Astrocyte (in vitro differentiated cells and primary cell): ENCODE results near the gene SHBG. TPM values are rescaled to one million over a fixed set of nuclear protein-coding genes. Genes with fewer than 3 reads are reported as not detected.
"Not testable (repeated sequence)": the region's sequence is repeated elsewhere in the genome, so short reads cannot be mapped to it uniquely, and the experiment has no call there.

Source experiments
- DNase-seq: peaks from one replicate; pipeline ENCODE4 v3.0.0-alpha.2; 2010; ENCODE audit warnings: low read depth
- FAIRE-seq: peaks from 2 replicates; lab custom pipeline; 2011; peaks lifted over from hg19 to GRCh38; lab: Jason Lieb, UNC
- H2AFZ ChIP-seq: 2 replicates; pipeline ENCODE4 v1.6.0; 2012; ENCODE audit warnings: low read depth, low read length, inconsistent platforms
- H3K27ac ChIP-seq: 2 replicates; pipeline ENCODE4 v1.5.1; 2011; ENCODE audit warnings: low read depth, low read length, inconsistent platforms
- H3K27me3 ChIP-seq: 2 replicates; pipeline ENCODE4 v1.6.0; 2011; ENCODE audit warnings: low read length, inconsistent platforms; ENCODE audit not compliant: insufficient read depth
- H3K36me3 ChIP-seq: 2 replicates; pipeline ENCODE4 v1.5.1; 2011; ENCODE audit warnings: low read length, inconsistent platforms; ENCODE audit not compliant: insufficient read depth
- H3K4me1 ChIP-seq: 2 replicates; pipeline ENCODE4 v1.5.1; 2011; ENCODE audit warnings: low read length, inconsistent platforms; ENCODE audit not compliant: insufficient read depth
- H3K4me2 ChIP-seq: 2 replicates; pipeline ENCODE4 v1.6.0; 2012; ENCODE audit warnings: low read length, inconsistent platforms
- H3K4me3 ChIP-seq: 2 replicates; pipeline ENCODE4 v1.5.1; 2011; ENCODE audit warnings: low read depth, mild to moderate bottlenecking, low read length, inconsistent platforms; ENCODE audit not compliant: insufficient read depth
- H3K79me2 ChIP-seq: 2 replicates; pipeline ENCODE4 v1.6.0; 2012; ENCODE audit warnings: mild to moderate bottlenecking, low read length, inconsistent platforms; ENCODE audit not compliant: insufficient read depth
- H3K9ac ChIP-seq: 2 replicates; pipeline ENCODE4 v1.6.0; 2012; ENCODE audit warnings: mild to moderate bottlenecking, low read length, inconsistent platforms
- H3K9me3 ChIP-seq: 2 replicates; pipeline ENCODE4 v1.5.1; 2012; ENCODE audit warnings: low read depth, mild to moderate bottlenecking, low read length, inconsistent platforms; ENCODE audit not compliant: insufficient read depth
- H4K20me1 ChIP-seq: 2 replicates; pipeline ENCODE4 v1.6.0; 2012; ENCODE audit warnings: low read length, inconsistent platforms; ENCODE audit not compliant: insufficient read depth
- H3K27ac Mint-ChIP-seq: one replicate; pipeline ENCODE4 v1.8.0; 2021; ENCODE audit warnings: mild to moderate bottlenecking, mixed read lengths; ENCODE audit not compliant: unreplicated experiment
- H3K27me3 Mint-ChIP-seq: one replicate; pipeline ENCODE4 v1.8.0; 2021; ENCODE audit warnings: low read depth, mixed read lengths; ENCODE audit not compliant: unreplicated experiment
- H3K36me3 Mint-ChIP-seq: one replicate; pipeline ENCODE4 v1.8.0; 2021; ENCODE audit warnings: low read depth, mixed read lengths; ENCODE audit not compliant: unreplicated experiment
- H3K4me1 Mint-ChIP-seq: one replicate; pipeline ENCODE4 v1.8.0; 2021; ENCODE audit warnings: low read depth, mixed read lengths; ENCODE audit not compliant: unreplicated experiment
- H3K4me3 Mint-ChIP-seq: one replicate; pipeline ENCODE4 v1.8.0; 2021; ENCODE audit warnings: mild to moderate bottlenecking, moderate library complexity, mixed read lengths; ENCODE audit not compliant: unreplicated experiment
- H3K9me3 Mint-ChIP-seq: one replicate; pipeline ENCODE4 v1.8.0; 2021; ENCODE audit warnings: mild to moderate bottlenecking, mixed read lengths; ENCODE audit not compliant: unreplicated experiment
- CTCF ChIP-seq: IDR thresholded peaks from 2 replicates; pipeline ENCODE4 v1.5.1; 2011; ENCODE audit warnings: low read depth, mild to moderate bottlenecking, inconsistent platforms, low read length, moderate library complexity; ENCODE audit not compliant: insufficient read depth
- EZH2 ChIP-seq: IDR thresholded peaks from 2 replicates; pipeline ENCODE4 v1.6.1; 2012; ENCODE audit warnings: mild to moderate bottlenecking, low read length, inconsistent platforms; ENCODE audit not compliant: insufficient read depth
- total RNA-seq: library from RNA; stranded (reverse); gene quantifications from 2 replicates; pipeline ENCODE4 v1.2.1, GENCODE V29; 2021

Gene SHBG
- total RNA-seq, 1 donor from 2014 or later = 0.79 TPM

- peaks cover 44% of the 10 kb centered on the region for H3K36me3 ChIP-seq
- FAIRE-seq (no peak), DNase-seq (no peak)
- no peak overlapping the region for H3K27ac ChIP-seq
- H3K27ac Mint-ChIP-seq = peak overlapping the region; percentile 20
- TF ChIP-seq CTCF (no peak), EZH2 (no peak)
- H3K9me3 ChIP-seq = no peaks in the 10 kb centered on the region
- peaks cover 44% of the 10 kb centered on the region for H4K20me1 ChIP-seq
- peak overlapping the region; percentile 54 for H3K4me3 Mint-ChIP-seq
- peaks cover 20% of the 10 kb centered on the region for H3K79me2 ChIP-seq
- no peaks in the 10 kb centered on the region for H3K27me3 ChIP-seq
- H3K4me2 ChIP-seq = no peak overlapping the region
- no peaks in the 10 kb centered on the region for H3K9me3 Mint-ChIP-seq
- H2AFZ ChIP-seq = no peak overlapping the region
- H3K4me1 Mint-ChIP-seq = peaks cover 27% of the 10 kb centered on the region
- H3K9ac ChIP-seq = no peak overlapping the region
- no peaks in the 10 kb centered on the region for H3K27me3 Mint-ChIP-seq
- peaks cover 38% of the 10 kb centered on the region for H3K4me1 ChIP-seq
- peaks cover 30% of the 10 kb centered on the region for H3K36me3 Mint-ChIP-seq
- H3K4me3 ChIP-seq = no peak overlapping the region
Measured at GRCh38 chr17:7592422-7593021, 37.4 kb upstream of the SHBG start.

DNA sequence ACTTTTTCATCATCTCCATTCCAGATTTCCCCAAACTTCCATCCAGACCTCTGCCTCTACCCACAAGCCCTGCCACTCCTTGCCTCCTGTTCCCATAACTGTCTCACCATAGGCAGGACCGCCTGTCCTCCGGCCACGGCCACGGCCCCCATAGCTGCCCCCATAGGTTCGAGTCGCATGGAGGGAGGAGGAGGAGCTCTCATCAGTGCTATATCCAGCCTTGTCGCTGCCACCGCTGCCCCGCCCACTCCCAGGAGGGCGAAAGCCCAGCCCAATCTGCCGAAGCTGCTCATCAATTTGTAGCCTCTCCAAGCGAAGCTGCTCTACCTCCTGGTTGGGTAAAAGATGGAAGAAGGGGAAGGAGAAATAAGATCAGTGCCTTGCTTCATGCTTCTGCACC lies 36.6 kb upstream of the SHBG start:
- Histone ChIP-seq H2AFZ (no peak overlapping the region), H3K4me1 (peaks cover 30% of the 10 kb centered on the region), H3K9ac (no peak overlapping the region), H3K27me3 (no peaks in the 10 kb centered on the region), H3K9me3 (no peaks in the 10 kb centered on the region), H3K4me3 (no peak overlapping the region), H4K20me1 (peaks cover 37% of the 10 kb centered on the region), H3K27ac (no peak overlapping the region), H3K79me2 (peaks cover 19% of the 10 kb centered on the region), H3K36me3 (peaks cover 44% of the 10 kb centered on the region), H3K4me2 (no peak overlapping the region)
- H3K9me3 Mint-ChIP-seq = no peaks in the 10 kb centered on the region
- DNase-seq = no peak
- no peaks in the 10 kb centered on the region for H3K27me3 Mint-ChIP-seq
- TF ChIP-seq CTCF (no peak), EZH2 (no peak)
- H3K4me3 Mint-ChIP-seq = no peak overlapping the region
- peak overlapping the region; percentile 87 for H3K27ac Mint-ChIP-seq
- peaks cover 30% of the 10 kb centered on the region for H3K36me3 Mint-ChIP-seq
- H3K4me1 Mint-ChIP-seq = peaks cover 19% of the 10 kb centered on the region
- no peak for FAIRE-seq

GRCh38 chr17:7597561-7597960 lies 32.4 kb upstream of the SHBG start:
- FAIRE-seq = peak; percentile 37

More at GRCh38 chr17:7597561-7597960, 32.4 kb upstream of the SHBG start:
- H2AFZ ChIP-seq, H3K27me3 ChIP-seq, H3K4me3 Mint-ChIP-seq, H3K27ac ChIP-seq, H3K4me1 Mint-ChIP-seq, H3K27me3 Mint-ChIP-seq, H3K79me2 ChIP-seq, H3K4me3 ChIP-seq, H3K9me3 Mint-ChIP-seq, H3K27ac Mint-ChIP-seq, H3K4me1 ChIP-seq, H3K9ac ChIP-seq, H3K4me2 ChIP-seq, H3K9me3 ChIP-seq, DNase-seq: not testable (repeated sequence)
- Histone ChIP-seq H3K36me3 (peaks cover 56% of the 10 kb centered on the region), H4K20me1 (peaks cover 28% of the 10 kb centered on the region)
- peaks cover 31% of the 10 kb centered on the region for H3K36me3 Mint-ChIP-seq
